Upper lobe of left lung (tissue), 6 donors: ENCODE measurements around the gene PPP1R9B. TPM values are rescaled to one million over a fixed set of nuclear protein-coding genes. Genes with fewer than 3 reads are reported as not detected.

Source experiments
- ATAC-seq, 2 donors: fragments of 200-7000 bp; cut with Tn5 transposase; one replicate each; pipeline ENCODE4 v1.9.1; 2022; ENCODE audit warnings: mild to moderate bottlenecking in 2 of 2, moderate library complexity in 2 of 2; ENCODE audit not compliant: low FRiP score in 2 of 2
- DNase-seq, 2 donors: peaks; one replicate each; pipeline ENCODE4 v3.0.0-alpha.2; 2019 to 2020
- H3K27ac ChIP-seq, 4 donors: fragments of 200-600 bp; sonication (generic); one replicate each; pipeline ENCODE4 v1.5.1; 2016 to 2019
- H3K27me3 ChIP-seq, 4 donors: fragments of 200-600 bp; sonication (generic); one replicate each; pipeline ENCODE4 v1.5.1; 2017 to 2019
- H3K36me3 ChIP-seq, 4 donors: fragments of 200-600 bp; sonication (generic); one replicate each; pipeline ENCODE4 v1.5.1; 2016 to 2019
- H3K4me1 ChIP-seq, 4 donors: fragments of 200-600 bp; sonication (generic); one replicate each; pipeline ENCODE4 v1.5.1; 2018 to 2019
- H3K4me3 ChIP-seq, 4 donors: fragments of 200-600 bp; sonication (generic); one replicate each; pipeline ENCODE4 v1.5.1; 2017 to 2019; ENCODE audit warnings: mild to moderate bottlenecking in 2 of 4, moderate library complexity in 1 of 4
- H3K9me3 ChIP-seq, 4 donors: fragments of 200-600 bp; sonication (generic); one replicate each; pipeline ENCODE4 v1.5.1; 2018 to 2019
- CTCF ChIP-seq, 6 experiments: fragments of 450-650 bp in 4 of 6; fragments of 200-600 bp in 2 of 6; sonication (generic) in 2 of 6; IDR thresholded peaks; one replicate each; pipeline ENCODE4 v1.5.1; 2016 to 2019; ENCODE audit warnings: antibody characterized with exemption in 6 of 6
- EP300 ChIP-seq, 4 donors: sonication (generic); formaldehyde crosslinking; IDR thresholded peaks; one replicate each; pipeline ENCODE4 v1.5.1; 2017; ENCODE audit warnings: antibody characterized with exemption in 4 of 4, control low read depth in 2 of 4
- POLR2A ChIP-seq, 4 donors: fragments of 450-650 bp; IDR thresholded peaks; one replicate each; pipeline ENCODE4 v1.5.1; 2016 to 2017; ENCODE audit warnings: antibody characterized with exemption in 4 of 4, mild to moderate bottlenecking in 2 of 4
- POLR2AphosphoS5 ChIP-seq, 2 donors: sonication (generic); formaldehyde crosslinking; IDR thresholded peaks; one replicate each; pipeline ENCODE4 v1.5.1; 2017; ENCODE audit warnings: antibody characterized with exemption in 2 of 2
- WGBS, 2 donors: methylation state at CpG; one replicate each; pipeline ENCODE4 v1.1.5; 2017 to 2018; 5-methylcytosine and 5-hydroxymethylcytosine counted together
- total RNA-seq, 6 donors: library from RNA; depleted of rRNA in 4 of 6; stranded (reverse); fragments of >200 nt in 4 of 6; gene quantifications; one replicate each; pipeline versions ENCODE4 v1.1.0 to v1.2.1, GENCODE V29; 2016 to 2021
- donor health status: DM: no; HTN: no; CAD: no; lungs with moderate emphysema.
- donor health status: DM: no; HTN: yes; CAD: no; lungs with severe emphysema.

PPP1R9B gene
- total RNA-seq, 6 donors from 2014 or later = 37.5 to 121 (median 74.7) TPM

- Histone ChIP-seq H3K4me3 (no peak overlapping the region), H3K27me3 (no peaks in the 10 kb centered on the region), H3K4me1 (peaks cover 12 to 27% (median 15%) of the 10 kb centered on the region in 4 donors), H3K36me3 (no peaks in the 10 kb centered on the region), H3K9me3 (no peaks in the 10 kb centered on the region), H3K27ac (peak overlapping the region; percentile 43 to 67 (median 56))
- no peak for TF ChIP-seq POLR2AphosphoS5 (IDR thresholded peaks at IDR 0.05)
- TF ChIP-seq CTCF (IDR thresholded peaks at IDR 0.05) = no peak
- TF ChIP-seq POLR2A (IDR thresholded peaks at IDR 0.05) = no peak
- no peak for TF ChIP-seq EP300 (IDR thresholded peaks at IDR 0.05)
- DNase-seq = no peak
- no peak for ATAC-seq
- 89 to 91% methylated on average over 10 of the region's 10 CpGs for WGBS, 2 donors
Measured at GRCh38 chr17:50177476-50177875, 27.0 kb upstream of the PPP1R9B start.

GRCh38 chr17:50176559-50177357 is 26.3 kb upstream of the PPP1R9B start:
- WGBS, 2 donors = 92 to 93% methylated on average over 18 to 19 of the region's 20 CpGs
- Histone ChIP-seq H3K36me3 (no peaks in the 10 kb centered on the region), H3K9me3 (no peaks in the 10 kb centered on the region), H3K4me1 (peaks cover 12 to 27% (median 15%) of the 10 kb centered on the region in 4 donors), H3K27me3 (no peaks in the 10 kb centered on the region), H3K27ac (peak overlapping the region in 3 of 4 donors; percentile 20 to 67 (median 43)), H3K4me3 (no peak overlapping the region)
- no peak for ATAC-seq
- DNase-seq = no peak
- TF ChIP-seq EP300 (IDR thresholded peaks at IDR 0.05) = no peak
- TF ChIP-seq POLR2A (IDR thresholded peaks at IDR 0.05) = no peak
- TF ChIP-seq CTCF (IDR thresholded peaks at IDR 0.05) = no peak
- no peak for TF ChIP-seq POLR2AphosphoS5 (IDR thresholded peaks at IDR 0.05)

- DNase-seq (peak in 1 of 2 donors; percentile 78), ATAC-seq (no peak)
- WGBS, 2 donors = 75 to 90% methylated on average over 4 to 16 of the region's 16 CpGs
- Histone ChIP-seq H3K9me3 (no peaks in the 10 kb centered on the region), H3K4me3 (no peak overlapping the region), H3K36me3 (no peaks in the 10 kb centered on the region), H3K27ac (peak overlapping the region in 1 of 4 donors; percentile 6), H3K4me1 (peaks cover 12 to 27% (median 15%) of the 10 kb centered on the region in 4 donors), H3K27me3 (no peaks in the 10 kb centered on the region)
- no peak for TF ChIP-seq CTCF (IDR thresholded peaks at IDR 0.05)
- TF ChIP-seq POLR2A (IDR thresholded peaks at IDR 0.05) = no peak
- TF ChIP-seq EP300 (IDR thresholded peaks at IDR 0.05) = no peak
- no peak for TF ChIP-seq POLR2AphosphoS5 (IDR thresholded peaks at IDR 0.05)
Measured at GRCh38 chr17:50175035-50175807, 24.7 kb upstream of the PPP1R9B start.

- TF ChIP-seq POLR2AphosphoS5 (IDR thresholded peaks at IDR 0.05) (no peak), CTCF (IDR thresholded peaks at IDR 0.05) (no peak), POLR2A (IDR thresholded peaks at IDR 0.05) (no peak), EP300 (IDR thresholded peaks at IDR 0.05) (no peak)
- no peak for ATAC-seq
- 79 to 81% methylated on average over 6 of the region's 6 CpGs for WGBS, 2 donors
- H3K4me1 ChIP-seq = peaks cover 12 to 27% (median 15%) of the 10 kb centered on the region in 4 donors
- no peak overlapping the region for H3K27ac ChIP-seq
- H3K36me3 ChIP-seq = no peaks in the 10 kb centered on the region
- no peaks in the 10 kb centered on the region for H3K9me3 ChIP-seq
- DNase-seq = no peak
- no peak overlapping the region for H3K4me3 ChIP-seq
- H3K27me3 ChIP-seq = no peaks in the 10 kb centered on the region
Measured at GRCh38 chr17:50174444-50174843, 24.0 kb upstream of the PPP1R9B start.
